C4-2B (cell line): ENCODE data around the gene IKZF1.

Experiments used
- CTCF ChIP-seq: fragments of 450-650 bp; conservative IDR thresholded peaks from 2 replicates; pipeline ENCODE4 v1.5.1; 2017; ENCODE audit warnings: mild to moderate bottlenecking
- ZFX ChIP-seq: fragments of 450-650 bp; IDR thresholded peaks from 2 replicates; pipeline ENCODE4 v1.6.1; 2017

- TF ChIP-seq CTCF (no peak), ZFX (no peak)
These were observed 112.1 kb downstream of the IKZF1 start for GRCh38 chr7:50416527-50417182.
